PC-9 (cell line): ENCODE data around the gene CDH11. TPM values are rescaled to one million over a fixed set of nuclear protein-coding genes. Genes with fewer than 3 reads are reported as not detected.

Source experiments
- BruUV-seq: library from RNA; stranded (reverse); fragments of 400-500 nt; replicated peaks from 2 replicates; lab custom pipeline; 2021; lab: Mats Ljungman, UMichigan
- CTCF ChIA-PET: fragments of 300-600 bp; sonication (Branson Sonifier 250); formaldehyde crosslinking; loops from one replicate; lab custom pipeline; 2022; ENCODE audit warnings: antibody characterized with exemption; lab: Charles Lee
- POLR2A ChIA-PET: fragments of 300-600 bp; sonication (Branson Sonifier 250); formaldehyde crosslinking; loops from one replicate; lab custom pipeline; 2022; ENCODE audit warnings: antibody characterized with exemption; ENCODE audit not compliant: unreplicated experiment; lab: Charles Lee
- DNase-seq, 2 experiments: peaks; one replicate each; pipeline versions ENCODE4 v3.0.0 to v3.0.0-alpha.2; 2015 to 2022; ENCODE audit warnings: mixed read lengths in 1 of 2
- H2AFZ ChIP-seq: fragments of 200-600 bp; sonication (generic); 2 replicates; pipeline ENCODE4 v1.8.1; 2017; ENCODE audit warnings: antibody characterized with exemption
- H3F3A ChIP-seq: fragments of 200-600 bp; sonication (generic); 2 replicates; pipeline ENCODE4 v1.8.1; 2017; ENCODE audit warnings: antibody characterized with exemption, mild to moderate bottlenecking, low read depth; ENCODE audit not compliant: insufficient read depth
- H3K27ac ChIP-seq: fragments of 200-600 bp; sonication (generic); 2 replicates; pipeline ENCODE4 v1.6.1; 2016; ENCODE audit warnings: mixed run types
- H3K27me3 ChIP-seq: fragments of 200-600 bp; sonication (generic); 2 replicates; pipeline ENCODE4 v1.6.1; 2016; ENCODE audit warnings: low read depth, mixed run types; ENCODE audit not compliant: insufficient read depth
- H3K36me3 ChIP-seq: fragments of 200-600 bp; sonication (generic); 2 replicates; pipeline ENCODE4 v1.6.1; 2016; ENCODE audit warnings: low read depth, mixed run types
- H3K4me1 ChIP-seq: fragments of 200-600 bp; sonication (generic); replicated peaks from 2 replicates; pipeline ENCODE4 v1.6.1; 2016; ENCODE audit warnings: mixed run types; ENCODE audit not compliant: insufficient read depth
- H3K4me2 ChIP-seq: fragments of 200-600 bp; sonication (generic); 2 replicates; pipeline ENCODE4 v1.6.1; 2017; ENCODE audit warnings: mixed run types
- H3K4me3 ChIP-seq: fragments of 200-600 bp; sonication (generic); 2 replicates; pipeline ENCODE4 v1.6.1; 2016; ENCODE audit warnings: mixed run types
- H3K79me2 ChIP-seq: fragments of 200-600 bp; sonication (generic); 2 replicates; pipeline ENCODE4 v1.6.1; 2017; ENCODE audit warnings: low read depth, mixed run types
- H3K9me2 ChIP-seq: fragments of 200-600 bp; sonication (generic); 2 replicates; pipeline ENCODE4 v1.8.1; 2017; ENCODE audit warnings: mild to moderate bottlenecking; ENCODE audit not compliant: insufficient read depth
- H3K9me3 ChIP-seq: fragments of 200-600 bp; sonication (generic); 2 replicates; pipeline ENCODE4 v1.8.1; 2016; ENCODE audit warnings: low read depth; ENCODE audit not compliant: insufficient read depth
- H4K20me1 ChIP-seq: fragments of 200-600 bp; sonication (generic); 2 replicates; pipeline ENCODE4 v1.8.1; 2017; ENCODE audit not compliant: insufficient read depth
- EZH2 ChIP-seq: fragments of 200-600 bp; sonication (generic); IDR thresholded peaks from 2 replicates; pipeline ENCODE4 v1.8.0; 2017; ENCODE audit warnings: antibody characterized with exemption, low read depth
- intact Hi-C: fragments of 100-400 bp; cut with micrococcal nuclease; formaldehyde crosslinking; loops from one replicate; pipeline ENCODE4 v1.10.0; 2022; ENCODE audit not compliant: unreplicated experiment
- total RNA-seq: library from RNA; stranded (reverse); gene quantifications from 2 replicates; pipeline ENCODE4 v1.2.3, GENCODE V29; 2021
- TF ChIP-seq, protein P1 (sequence below): fragments of 200-600 bp; sonication (generic); conservative IDR thresholded peaks from 2 replicates; pipeline ENCODE4 v1.6.1; 2017; ENCODE audit warnings: mixed run types, antibody characterized with exemption, mild to moderate bottlenecking, moderate library complexity

CDH11 gene
- total RNA-seq, 1 experiment from 2014 or later: not detected

DNA sequence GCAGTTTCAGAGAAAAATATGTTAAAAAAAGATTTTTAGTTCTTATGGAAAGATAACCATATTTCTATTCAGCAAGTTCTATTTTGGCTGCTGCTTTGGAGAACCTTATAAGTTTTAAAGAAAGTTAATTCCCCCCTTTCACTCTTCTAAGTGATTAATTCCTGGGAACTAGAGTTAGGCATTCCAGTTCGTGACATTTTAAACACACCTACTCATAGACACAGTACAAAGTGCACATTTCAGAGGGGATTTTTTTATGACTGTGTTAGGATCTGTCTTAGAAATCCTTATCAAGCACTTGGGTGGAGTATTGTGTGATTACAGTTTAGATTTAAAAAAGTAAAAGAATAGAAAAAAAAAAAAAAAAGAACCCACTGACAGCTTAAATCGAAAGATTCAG is 3.5 kb upstream of the CDH11 start:
- CTCF ChIA-PET: no interaction called here
- Histone ChIP-seq H3K36me3 (no peaks in the 10 kb centered on the region), H3K4me3 (no peak overlapping the region), H3K4me1 (no peaks in the 10 kb centered on the region), H4K20me1 (no peaks in the 10 kb centered on the region), H3K9me2 (no peaks in the 10 kb centered on the region; the same call in 1 of the 2 replicates), H2AFZ (no peak overlapping the region), H3K27me3 (no peaks in the 10 kb centered on the region), H3K9me3 (no peaks in the 10 kb centered on the region), H3K79me2 (no peaks in the 10 kb centered on the region), H3K27ac (no peak overlapping the region), H3K4me2 (no peak overlapping the region), H3F3A (no peaks in the 10 kb centered on the region)
- no peak for DNase-seq
- no TSS peak for BruUV-seq
- no peak for TF ChIP-seq EZH2
- TF ChIP-seq, protein P1, sequence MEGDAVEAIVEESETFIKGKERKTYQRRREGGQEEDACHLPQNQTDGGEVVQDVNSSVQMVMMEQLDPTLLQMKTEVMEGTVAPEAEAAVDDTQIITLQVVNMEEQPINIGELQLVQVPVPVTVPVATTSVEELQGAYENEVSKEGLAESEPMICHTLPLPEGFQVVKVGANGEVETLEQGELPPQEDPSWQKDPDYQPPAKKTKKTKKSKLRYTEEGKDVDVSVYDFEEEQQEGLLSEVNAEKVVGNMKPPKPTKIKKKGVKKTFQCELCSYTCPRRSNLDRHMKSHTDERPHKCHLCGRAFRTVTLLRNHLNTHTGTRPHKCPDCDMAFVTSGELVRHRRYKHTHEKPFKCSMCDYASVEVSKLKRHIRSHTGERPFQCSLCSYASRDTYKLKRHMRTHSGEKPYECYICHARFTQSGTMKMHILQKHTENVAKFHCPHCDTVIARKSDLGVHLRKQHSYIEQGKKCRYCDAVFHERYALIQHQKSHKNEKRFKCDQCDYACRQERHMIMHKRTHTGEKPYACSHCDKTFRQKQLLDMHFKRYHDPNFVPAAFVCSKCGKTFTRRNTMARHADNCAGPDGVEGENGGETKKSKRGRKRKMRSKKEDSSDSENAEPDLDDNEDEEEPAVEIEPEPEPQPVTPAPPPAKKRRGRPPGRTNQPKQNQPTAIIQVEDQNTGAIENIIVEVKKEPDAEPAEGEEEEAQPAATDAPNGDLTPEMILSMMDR: no peak
- intact Hi-C loops: no loop called here
- POLR2A ChIA-PET: no interaction called here

DNA sequence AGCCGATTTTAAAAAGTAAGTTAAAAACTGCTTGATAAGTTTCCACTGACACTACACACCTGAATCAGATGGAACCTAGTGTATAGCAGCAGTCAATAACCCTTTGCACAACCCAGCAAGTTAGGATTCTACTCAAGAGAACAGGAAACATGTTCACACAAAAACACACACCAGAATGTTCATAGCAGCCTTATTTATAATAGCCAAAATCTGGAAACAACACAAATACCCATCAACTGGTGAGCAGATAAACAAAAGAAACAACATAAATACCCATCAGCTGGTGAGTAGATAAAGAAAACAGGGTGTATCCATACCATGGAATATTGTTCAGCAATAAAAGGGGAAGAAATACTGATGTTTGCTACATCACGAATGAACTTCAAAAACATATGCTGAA is 2.7 kb upstream of the CDH11 start:
- Histone ChIP-seq H4K20me1 (no peaks in the 10 kb centered on the region), H3K27ac (no peak overlapping the region), H3K4me3 (no peak overlapping the region), H3K36me3 (no peaks in the 10 kb centered on the region), H3K79me2 (no peaks in the 10 kb centered on the region), H3K27me3 (no peaks in the 10 kb centered on the region), H2AFZ (no peak overlapping the region), H3K9me3 (no peaks in the 10 kb centered on the region), H3K4me1 (no peaks in the 10 kb centered on the region), H3K4me2 (no peak overlapping the region), H3F3A (no peaks in the 10 kb centered on the region), H3K9me2 (no peaks in the 10 kb centered on the region; the same call in 1 of the 2 replicates)
- intact Hi-C loops: no loop called here
- no peak for DNase-seq
- CTCF ChIA-PET: no interaction called here
- POLR2A ChIA-PET: no interaction called here
- no peak for TF ChIP-seq EZH2
- TF ChIP-seq, protein P1: no peak
- no TSS peak for BruUV-seq

DNA sequence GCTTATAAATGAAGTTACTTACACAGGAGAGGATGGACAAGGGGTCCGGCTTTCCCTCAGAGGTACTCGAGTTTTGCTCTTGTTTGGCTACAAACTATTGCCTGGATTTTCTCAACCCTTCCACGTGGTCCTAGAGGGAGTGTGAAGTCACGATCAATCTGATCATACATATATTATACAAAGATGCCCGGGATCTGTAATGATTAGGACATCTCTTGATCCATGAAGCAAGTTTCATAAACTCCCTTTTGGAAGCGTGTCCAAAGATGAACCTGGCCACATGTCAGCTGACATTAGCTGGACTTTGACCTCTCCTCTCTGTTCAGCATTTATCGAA is 2.3 kb upstream of the CDH11 start:
- Histone ChIP-seq H3K4me3 (no peak overlapping the region), H4K20me1 (no peaks in the 10 kb centered on the region), H3K9me2 (no peaks in the 10 kb centered on the region; the same call in 1 of the 2 replicates), H3F3A (no peaks in the 10 kb centered on the region), H3K4me2 (no peak overlapping the region), H3K4me1 (no peaks in the 10 kb centered on the region), H3K27ac (no peak overlapping the region), H3K9me3 (no peaks in the 10 kb centered on the region), H3K27me3 (no peaks in the 10 kb centered on the region), H3K79me2 (no peaks in the 10 kb centered on the region), H3K36me3 (no peaks in the 10 kb centered on the region), H2AFZ (no peak overlapping the region)
- DNase-seq: no peak
- intact Hi-C loops: no loop called here
- no TSS peak for BruUV-seq
- ChIA-PET CTCF (no interaction called here), POLR2A (no interaction called here)
- TF ChIP-seq EZH2: no peak
- TF ChIP-seq, protein P1: no peak
